Measurements from ENCODE around the gene RPTOR. TPM values are rescaled to one million over a fixed set of nuclear protein-coding genes. Genes with fewer than 3 reads are reported as not detected.
A peak's percentile ranks its signal among the peaks of the same experiment; 100 is the strongest.

The RPTOR gene
- total RNA-seq, 3 donors from 2014 or later = 21.4 to 27.5 (median 23.6) TPM

- intact Hi-C loops (cut with DNase I; ENCODE audit: low total_unique reads) = no loop called here
- no peaks in the 10 kb centered on the region for H3K27me3 ChIP-seq
- no peaks in the 10 kb centered on the region for H3K9me3 ChIP-seq
- no peak overlapping the region for H3K4me3 ChIP-seq
- no peaks in the 10 kb centered on the region for H3K4me1 ChIP-seq
- no peaks in the 10 kb centered on the region for H3K36me3 ChIP-seq
- TF ChIP-seq POLR2AphosphoS5 (IDR thresholded peaks at IDR 0.05) (no peak), POLR2A (IDR thresholded peaks at IDR 0.05) (no peak)
- no peak overlapping the region for H3K27ac ChIP-seq
- no peak for DNase-seq (ENCODE audit: low spot score in 2 of 2)
Observed at GRCh38 chr17:80817861-80818260, 273.2 kb downstream of the RPTOR start.

GRCh38 chr17:80818871-80819270 lies 274.2 kb downstream of the RPTOR start:
- peak in 1 of 2 donors; percentile 19 for DNase-seq (ENCODE audit: low spot score in 2 of 2)
- Histone ChIP-seq H3K4me1 (no peaks in the 10 kb centered on the region), H3K9me3 (no peaks in the 10 kb centered on the region), H3K36me3 (no peaks in the 10 kb centered on the region), H3K4me3 (no peak overlapping the region), H3K27me3 (no peaks in the 10 kb centered on the region), H3K27ac (no peak overlapping the region)
- TF ChIP-seq POLR2A (IDR thresholded peaks at IDR 0.05) (no peak), POLR2AphosphoS5 (IDR thresholded peaks at IDR 0.05) (no peak), CTCF (IDR thresholded peaks at IDR 0.05) (no peak)
- intact Hi-C loops (cut with DNase I; ENCODE audit: low total_unique reads) = no loop called here

GRCh38 chr17:80819422-80820164 lies 275.0 kb downstream of the RPTOR start:
- TF ChIP-seq POLR2A (IDR thresholded peaks at IDR 0.05) (no peak), CTCF (IDR thresholded peaks at IDR 0.05) (no peak), POLR2AphosphoS5 (IDR thresholded peaks at IDR 0.05) (no peak)
- Histone ChIP-seq H3K27me3 (no peaks in the 10 kb centered on the region), H3K9me3 (no peaks in the 10 kb centered on the region), H3K4me3 (no peak overlapping the region), H3K27ac (no peak overlapping the region), H3K4me1 (no peaks in the 10 kb centered on the region), H3K36me3 (no peaks in the 10 kb centered on the region)
- DNase-seq (ENCODE audit: low spot score in 2 of 2) = peak in 1 of 2 donors; percentile 54
- intact Hi-C loops (cut with DNase I; ENCODE audit: low total_unique reads) = no loop called here

GRCh38 chr17:80820331-80820730 lies 275.7 kb downstream of the RPTOR start:
- Histone ChIP-seq H3K4me3 (no peak overlapping the region), H3K9me3 (no peaks in the 10 kb centered on the region), H3K27me3 (no peaks in the 10 kb centered on the region), H3K27ac (no peak overlapping the region), H3K36me3 (no peaks in the 10 kb centered on the region), H3K4me1 (no peaks in the 10 kb centered on the region)
- intact Hi-C loops (cut with DNase I; ENCODE audit: low total_unique reads) = no loop called here
- DNase-seq (ENCODE audit: low spot score in 2 of 2) = no peak
- TF ChIP-seq POLR2AphosphoS5 (IDR thresholded peaks at IDR 0.05) (no peak), CTCF (IDR thresholded peaks at IDR 0.05) (no peak), POLR2A (IDR thresholded peaks at IDR 0.05) (no peak)

- no peaks in the 10 kb centered on the region for H3K36me3 ChIP-seq
- TF ChIP-seq POLR2A (IDR thresholded peaks at IDR 0.05) (no peak), CTCF (IDR thresholded peaks at IDR 0.05) (no peak), POLR2AphosphoS5 (IDR thresholded peaks at IDR 0.05) (no peak)
- no peaks in the 10 kb centered on the region for H3K9me3 ChIP-seq
- no peak overlapping the region for H3K27ac ChIP-seq
- H3K4me1 ChIP-seq = no peaks in the 10 kb centered on the region
- intact Hi-C loops (cut with DNase I; ENCODE audit: low total_unique reads) = no loop called here
- no peak overlapping the region for H3K4me3 ChIP-seq
- DNase-seq (ENCODE audit: low spot score in 2 of 2) = peak in 1 of 2 donors; percentile 22
- no peaks in the 10 kb centered on the region for H3K27me3 ChIP-seq
Observed at GRCh38 chr17:80821546-80821945, 276.9 kb downstream of the RPTOR start.
